ENCODE data around the gene TFPI2.

Gene TFPI2

GRCh38 chr7:93910076-93910994, 19.8 kb upstream of the TFPI2 start:
- no peak for DNase-seq (ENCODE audit: low read depth, low spot score)

GRCh38 chr7:93906267-93906666, 15.7 kb upstream of the TFPI2 start, which contains the start of gene GNGT1:
Gene GNGT1 (plus strand): TSS chr7:93906567. CDS start chr7:93906747, 180 bp downstream.
- no peak for DNase-seq (ENCODE audit: low read depth, low spot score)

DNA sequence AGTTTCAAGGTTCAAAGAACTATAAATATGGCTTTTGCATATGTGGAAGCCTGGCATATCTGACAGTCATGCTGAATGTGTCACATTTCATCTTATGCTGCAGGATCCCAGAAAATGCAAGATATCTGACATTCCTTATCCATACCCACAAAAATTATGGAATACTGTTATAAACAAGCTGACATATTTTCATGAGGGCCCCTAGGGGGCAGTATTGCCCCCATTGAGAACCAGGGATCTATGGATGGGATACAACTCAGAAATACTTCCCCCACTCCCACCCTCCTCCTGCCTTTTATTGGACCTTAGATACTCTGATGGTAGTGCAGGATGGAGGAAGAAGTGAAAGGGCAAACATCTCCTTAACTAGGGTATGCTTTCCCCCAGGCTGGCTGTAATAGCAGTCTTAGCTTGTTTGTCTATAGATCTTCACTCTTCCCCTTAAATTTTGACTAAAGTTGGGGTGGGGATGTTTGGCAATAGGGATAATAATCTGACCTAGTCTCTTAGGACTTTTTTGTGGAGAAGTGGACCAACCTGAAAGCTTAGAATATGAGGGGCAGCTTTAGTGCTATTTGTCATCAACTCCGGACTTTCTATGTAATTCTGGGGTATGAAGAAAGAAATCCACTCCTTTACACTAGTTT, 12.3 kb upstream of the TFPI2 start:
- no peak for DNase-seq (ENCODE audit: low read depth, low spot score)

- DNase-seq (ENCODE audit: low read depth, low spot score): no peak
Observed at GRCh38 chr7:93897680-93898079, 7.1 kb upstream of the TFPI2 start.

DNA sequence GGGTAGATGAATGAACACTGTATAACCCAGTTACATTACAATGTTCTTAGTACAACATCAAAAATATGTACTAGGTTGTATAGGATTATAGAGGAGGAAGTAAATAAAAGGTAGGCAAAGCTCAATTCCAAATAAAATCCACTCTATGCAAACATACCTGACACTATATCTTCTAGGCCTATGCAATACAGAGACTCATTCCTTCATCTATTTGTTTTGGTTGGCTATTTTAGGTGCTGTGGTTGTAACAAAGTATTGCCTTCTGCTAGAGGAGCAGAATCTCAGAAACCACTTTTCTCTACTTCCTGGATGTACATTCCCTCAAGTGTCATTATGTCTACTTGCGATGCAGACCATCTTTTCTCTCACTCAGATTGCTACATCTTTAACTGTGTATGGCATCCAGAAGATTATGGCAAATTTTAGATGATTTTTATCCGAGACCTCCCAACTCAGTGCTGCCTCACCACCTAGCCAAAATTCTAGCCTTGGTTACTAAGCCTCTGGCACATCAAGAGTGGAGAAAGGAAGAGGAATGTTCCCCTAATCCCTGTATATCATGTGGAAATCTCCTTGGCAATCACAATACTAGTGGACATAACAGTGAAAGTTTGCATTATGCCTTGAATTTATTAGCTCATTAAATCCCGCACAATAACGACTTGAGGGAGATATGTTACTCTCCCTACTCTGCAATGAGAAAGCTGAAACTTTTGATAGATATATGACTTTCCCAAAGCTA, 5.5 kb upstream of the TFPI2 start:
- DNase-seq (ENCODE audit: low read depth, low spot score): no peak

DNA sequence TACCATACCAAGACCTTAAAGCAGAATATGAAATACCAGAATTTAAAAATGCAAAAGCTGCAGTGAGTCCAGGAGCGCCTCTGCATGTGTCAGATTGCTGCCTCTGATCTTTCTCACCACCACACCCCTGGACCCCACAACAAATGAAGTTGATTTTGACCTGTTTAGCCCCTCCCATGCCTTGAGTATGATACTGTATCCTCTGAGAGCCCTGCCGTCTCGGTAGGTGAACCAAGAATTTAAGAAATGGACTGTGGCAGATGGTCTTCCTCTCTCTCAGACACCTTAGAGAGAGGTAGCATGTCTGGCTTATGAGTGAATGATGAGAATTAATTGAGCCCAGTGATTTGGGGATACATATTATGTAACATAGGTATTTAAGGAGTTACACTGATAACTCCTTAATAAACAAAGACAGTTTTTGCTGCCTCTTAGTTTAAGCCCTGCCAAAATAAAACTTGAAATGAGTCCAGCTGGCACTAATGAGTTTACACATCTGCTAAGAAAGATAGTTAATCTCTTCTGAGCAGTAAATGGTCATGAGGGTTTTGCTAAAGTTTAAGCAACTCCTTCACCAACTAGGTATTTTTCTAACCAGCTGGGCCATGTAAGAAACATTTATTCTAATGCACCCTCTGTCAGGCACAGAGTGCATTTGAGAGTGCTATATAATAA, 4.5 kb upstream of the TFPI2 start:
- no peak for DNase-seq (ENCODE audit: low read depth, low spot score)

DNA sequence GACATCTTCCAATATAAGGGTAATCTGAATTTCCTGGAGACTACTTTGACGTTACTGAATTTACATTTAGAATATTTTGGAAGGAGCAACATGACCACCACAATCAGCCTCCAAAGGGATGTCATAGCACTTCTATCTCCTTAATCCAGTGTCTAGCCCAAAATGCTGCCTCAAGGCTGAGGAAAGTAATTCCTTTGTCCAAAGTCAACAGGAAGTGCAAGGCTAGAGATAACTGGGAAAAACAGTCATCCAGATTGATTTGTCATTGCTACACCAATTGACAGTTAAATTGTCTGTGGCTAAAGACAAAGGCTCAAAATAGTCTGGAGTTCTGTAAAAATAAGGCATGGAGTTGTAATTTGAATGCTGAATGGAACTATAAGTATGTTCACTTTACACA, 3.9 kb upstream of the TFPI2 start:
- DNase-seq (ENCODE audit: low read depth, low spot score): no peak

DNA sequence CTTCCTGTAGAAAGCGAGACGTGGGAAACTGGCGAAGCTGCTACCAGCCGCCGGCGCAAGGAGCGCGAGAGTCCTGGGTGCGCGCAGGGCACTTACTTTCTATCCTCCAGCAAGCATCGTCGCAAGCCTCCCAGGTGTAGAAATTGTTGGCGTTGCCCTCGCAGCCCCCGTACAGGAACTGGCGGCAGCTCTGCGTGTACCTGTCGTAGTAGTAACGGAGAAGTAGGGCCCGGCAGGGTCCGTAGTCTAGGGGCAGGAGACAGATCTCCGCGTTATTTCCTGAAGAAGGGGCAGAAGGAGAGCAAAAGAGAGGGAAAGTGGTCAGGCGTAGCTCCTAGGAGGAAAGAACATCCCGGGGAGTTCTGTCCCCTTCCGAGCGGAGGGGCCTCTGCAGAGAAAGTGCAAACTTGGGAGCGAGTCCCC, 501 bp downstream of the TFPI2 start:
- DNase-seq (ENCODE audit: low read depth, low spot score): peak; percentile 33

GRCh38 chr7:93889261-93889660, 1.3 kb downstream of the TFPI2 start:
- no peak for DNase-seq (ENCODE audit: low read depth, low spot score)

- no peak for DNase-seq (ENCODE audit: low read depth, low spot score)
Observed at GRCh38 chr7:93884541-93884940, 6.0 kb downstream of the TFPI2 start.

DNA sequence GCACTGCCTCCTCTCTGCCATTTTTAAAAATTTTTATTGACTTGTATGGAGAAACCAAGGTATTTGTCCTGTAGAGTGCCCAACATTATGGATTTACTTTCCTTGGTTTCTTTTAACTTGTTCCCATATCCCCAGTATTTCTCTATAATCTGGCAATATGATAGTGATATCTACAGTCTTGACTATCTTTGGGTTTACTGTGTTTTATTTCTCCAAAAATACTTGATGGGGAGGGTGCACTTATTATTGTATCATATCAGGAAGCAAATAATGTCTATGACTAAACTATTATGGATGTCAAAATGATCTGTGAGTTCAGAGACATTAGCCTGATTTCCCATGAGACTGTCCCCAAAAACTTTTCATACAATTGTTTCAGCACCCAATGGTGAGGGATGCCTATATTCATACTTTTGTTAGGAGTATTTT, 6.6 kb downstream of the TFPI2 start:
- DNase-seq (ENCODE audit: low read depth, low spot score): no peak

DNA sequence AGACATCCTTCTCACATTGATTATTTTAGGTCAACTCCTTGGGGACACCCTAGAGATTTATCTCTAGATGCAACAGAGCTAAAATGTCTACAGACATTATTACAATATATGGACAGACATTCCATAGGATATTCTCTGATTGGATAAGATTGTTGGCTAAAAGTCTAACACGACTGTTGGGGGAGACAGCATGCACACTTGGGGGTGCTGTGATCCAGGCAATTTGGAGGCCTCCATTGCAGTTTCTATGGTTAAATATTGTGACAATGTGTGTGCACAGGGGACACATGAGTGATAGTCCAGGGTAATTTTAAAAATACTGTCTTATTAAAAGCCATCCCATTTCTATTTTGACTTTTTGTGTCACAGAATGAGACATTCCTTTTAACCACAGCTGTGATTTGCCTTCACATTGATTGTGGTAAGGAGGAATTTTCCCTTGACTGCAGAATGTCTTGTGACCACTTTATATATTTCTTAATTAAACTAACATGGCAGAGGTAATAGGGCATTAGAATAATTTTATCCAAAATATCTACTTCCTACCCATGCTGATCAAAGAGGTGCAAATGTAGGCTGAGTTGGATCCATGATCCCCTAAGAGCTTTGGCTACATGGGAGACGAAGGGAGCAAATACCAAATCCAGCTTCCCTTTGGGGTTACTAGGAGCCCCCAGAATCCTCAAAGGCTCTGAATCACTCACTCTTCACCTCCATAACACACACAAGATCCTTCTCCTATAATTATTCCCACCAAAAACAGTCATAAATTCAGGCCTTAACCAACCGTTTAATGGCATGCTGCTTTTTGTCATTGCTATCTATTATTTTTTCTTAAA, 7.3 kb downstream of the TFPI2 start:
- no peak for DNase-seq (ENCODE audit: low read depth, low spot score)

DNA sequence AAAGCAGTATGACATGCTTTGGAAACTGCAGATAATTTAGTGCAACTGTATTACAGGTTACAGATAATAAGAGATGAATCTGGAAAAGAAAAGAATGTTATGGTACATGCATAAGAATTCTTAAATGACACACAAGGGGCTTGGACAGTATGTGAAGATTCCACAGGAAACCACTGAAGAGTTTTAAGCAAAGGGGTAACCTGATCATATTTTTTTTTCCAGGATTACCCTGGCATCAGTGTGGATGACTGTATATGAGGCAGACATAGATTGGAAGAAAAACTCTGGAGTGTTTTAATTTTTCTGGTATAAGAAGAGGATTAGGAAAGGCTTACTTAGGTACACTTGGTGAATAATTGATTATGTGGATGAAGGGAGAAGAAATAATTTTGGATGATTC, 8.1 kb downstream of the TFPI2 start:
- no peak for DNase-seq (ENCODE audit: low read depth, low spot score)

DNA sequence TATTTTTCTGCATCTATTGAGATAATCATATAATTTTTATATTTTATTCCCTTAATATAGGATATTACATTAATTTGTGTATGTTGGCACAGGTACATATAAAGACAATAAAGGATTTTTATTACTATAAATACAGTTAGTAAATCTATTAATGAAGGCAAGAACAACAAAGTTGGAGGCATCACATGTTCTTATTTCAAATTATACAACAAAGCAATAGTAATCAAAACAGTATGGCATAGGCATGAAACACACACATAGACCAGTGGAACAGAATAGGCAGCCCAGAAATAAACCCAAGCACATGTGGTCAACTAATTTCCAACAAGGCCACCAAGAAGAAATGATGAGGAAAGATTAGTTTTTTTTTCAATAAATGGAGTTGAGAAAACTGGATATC, 11.2 kb downstream of the TFPI2 start:
- no peak for DNase-seq (ENCODE audit: low read depth, low spot score)

- no peak for DNase-seq (ENCODE audit: low read depth, low spot score)
Observed at GRCh38 chr7:93877742-93878141, 12.8 kb downstream of the TFPI2 start.

- no peak for DNase-seq (ENCODE audit: low read depth, low spot score)
Observed at GRCh38 chr7:93873998-93874574, 16.5 kb downstream of the TFPI2 start.

- DNase-seq (ENCODE audit: low read depth, low spot score): no peak
Observed at GRCh38 chr7:93866886-93867285, 23.7 kb downstream of the TFPI2 start.

GRCh38 chr7:93862651-93863050, 27.9 kb downstream of the TFPI2 start:
- no peak for DNase-seq (ENCODE audit: low read depth, low spot score)

GRCh38 chr7:93861325-93861949, 29.1 kb downstream of the TFPI2 start:
- no peak for DNase-seq (ENCODE audit: low read depth, low spot score)

DNA sequence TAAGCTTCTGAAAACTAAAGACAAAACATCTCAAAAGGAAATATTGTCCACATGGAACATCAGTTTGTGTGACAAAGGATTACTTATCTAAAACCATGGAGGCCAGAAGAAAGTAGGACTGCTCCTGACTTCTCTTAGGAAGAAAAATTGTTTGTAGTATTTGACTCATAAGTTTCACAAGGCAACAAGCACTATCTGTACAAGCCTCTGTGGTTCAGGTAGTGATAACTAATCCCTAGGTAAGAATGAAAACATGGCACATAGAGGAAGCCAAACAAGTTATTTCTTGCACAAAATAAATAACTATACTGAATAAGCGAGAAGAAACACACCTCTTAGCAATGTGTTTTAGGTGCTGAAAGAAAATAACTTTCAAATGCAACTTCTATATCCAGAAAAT, 30.3 kb downstream of the TFPI2 start:
- DNase-seq (ENCODE audit: low read depth, low spot score): no peak

All from iPS DF 19.7 (cell line).